CD4-positive, alpha-beta T cell treated with Interleukin-15 for 1 hour (primary cell): ENCODE data around the gene CNPY1.

ENCODE experiments used
- DNase-seq: peaks from one replicate; pipeline ENCODE4 v3.0.0-alpha.2; 2020

Gene CNPY1

GRCh38 chr7:155464948-155465739, 81.2 kb downstream of the CNPY1 start:
- no peak for DNase-seq

GRCh38 chr7:155464183-155464582, 82.2 kb downstream of the CNPY1 start:
- DNase-seq = no peak

- no peak for DNase-seq
Observed at GRCh38 chr7:155463114-155463811, 83.1 kb downstream of the CNPY1 start.

- no peak for DNase-seq
Observed at GRCh38 chr7:155462163-155462735, 84.1 kb downstream of the CNPY1 start.

GRCh38 chr7:155461631-155462030, 84.7 kb downstream of the CNPY1 start:
- no peak for DNase-seq

GRCh38 chr7:155460926-155461613, 85.3 kb downstream of the CNPY1 start:
- DNase-seq = no peak

GRCh38 chr7:155459700-155460461, 86.5 kb downstream of the CNPY1 start:
- DNase-seq = no peak

GRCh38 chr7:155458878-155459699, 87.3 kb downstream of the CNPY1 start:
- DNase-seq = no peak

GRCh38 chr7:155458111-155458877, 88.1 kb downstream of the CNPY1 start, which contains the start of gene EN2:
EN2 (plus strand) TSS chr7:155458129; CDS start chr7:155458378, 249 bp downstream.
- no peak for DNase-seq

- no peak for DNase-seq
Observed at GRCh38 chr7:155457544-155458110, 88.7 kb downstream of the CNPY1 start.

- no peak for DNase-seq
Observed at GRCh38 chr7:155456738-155457543, 89.4 kb downstream of the CNPY1 start.

GRCh38 chr7:155455776-155456737, 90.3 kb downstream of the CNPY1 start:
- DNase-seq = no peak

- DNase-seq = no peak
Observed at GRCh38 chr7:155455132-155455693, 91.1 kb downstream of the CNPY1 start.

- no peak for DNase-seq
Observed at GRCh38 chr7:155454183-155455112, 91.9 kb downstream of the CNPY1 start.

GRCh38 chr7:155453296-155454182, 92.8 kb downstream of the CNPY1 start:
- no peak for DNase-seq
